Uterus (tissue), 4 donors: ENCODE measurements around the gene CREB5. TPM values are rescaled to one million over a fixed set of nuclear protein-coding genes. Genes with fewer than 3 reads are reported as not detected.

Source experiments
- DNase-seq, 2 donors: peaks; one replicate each; pipeline ENCODE4 v3.0.0-alpha.2; 2019 to 2020
- H3K27ac ChIP-seq, 2 donors: fragments of 200-600 bp; sonication (generic); 1 replicate in 1 of 2; 2 replicates in 1 of 2; pipeline ENCODE4 v1.5.1; 2016 to 2018
- H3K27me3 ChIP-seq, 2 donors: fragments of 200-600 bp; sonication (generic); one replicate each; pipeline ENCODE4 v1.5.1; 2018 to 2019; ENCODE audit warnings: control low read depth in 1 of 2
- H3K36me3 ChIP-seq, 2 donors: fragments of 200-600 bp; sonication (generic); one replicate each; pipeline ENCODE4 v1.5.1; 2019; ENCODE audit warnings: control low read depth in 1 of 2
- H3K4me1 ChIP-seq, 2 donors: fragments of 200-600 bp; sonication (generic); one replicate each; pipeline ENCODE4 v1.5.1; 2018 to 2019; ENCODE audit warnings: control low read depth in 1 of 2
- H3K4me3 ChIP-seq, 2 donors: fragments of 200-600 bp; sonication (generic); 1 replicate in 1 of 2; 2 replicates in 1 of 2; pipeline ENCODE4 v1.5.1; 2018 to 2019; ENCODE audit warnings: mild to moderate bottlenecking in 1 of 2
- H3K9me3 ChIP-seq, 2 donors: fragments of 200-600 bp; sonication (generic); one replicate each; pipeline ENCODE4 v1.5.1; 2019; ENCODE audit warnings: control low read depth in 1 of 2
- CTCF ChIP-seq, 4 experiments: fragments of 200-600 bp in 2 of 4; fragments of 450-650 bp in 2 of 4; sonication (generic) in 2 of 4; IDR thresholded peaks; one replicate each; pipeline ENCODE4 v1.5.1; 2016 to 2019; ENCODE audit warnings: antibody characterized with exemption in 4 of 4, mild to moderate bottlenecking in 2 of 4, moderate library complexity in 1 of 4
- POLR2A ChIP-seq, 2 donors: fragments of 450-650 bp; IDR thresholded peaks; one replicate each; pipeline ENCODE4 v1.6.1; 2016; ENCODE audit warnings: antibody characterized with exemption in 2 of 2, mild to moderate bottlenecking in 1 of 2, moderate library complexity in 1 of 2
- intact Hi-C: fragments of 100-400 bp; cut with DNase I; formaldehyde crosslinking; loops from one replicate; pipeline ENCODE4 v1.15.1; 2023; ENCODE audit warnings: low total_unique reads
- total RNA-seq, 4 donors: library from RNA; depleted of rRNA in 3 of 4; stranded (reverse); fragments of >200 nt in 3 of 4; gene quantifications; one replicate each; pipeline versions ENCODE4 v1.1.0 to v1.2.4, GENCODE V29; 2014 to 2023
- donor health status: DM: yes; HTN: yes; CAD: no.

The CREB5 gene
- total RNA-seq, 4 donors from 2014 or later, result 7.1 to 40.2 (median 23.9) TPM

DNA sequence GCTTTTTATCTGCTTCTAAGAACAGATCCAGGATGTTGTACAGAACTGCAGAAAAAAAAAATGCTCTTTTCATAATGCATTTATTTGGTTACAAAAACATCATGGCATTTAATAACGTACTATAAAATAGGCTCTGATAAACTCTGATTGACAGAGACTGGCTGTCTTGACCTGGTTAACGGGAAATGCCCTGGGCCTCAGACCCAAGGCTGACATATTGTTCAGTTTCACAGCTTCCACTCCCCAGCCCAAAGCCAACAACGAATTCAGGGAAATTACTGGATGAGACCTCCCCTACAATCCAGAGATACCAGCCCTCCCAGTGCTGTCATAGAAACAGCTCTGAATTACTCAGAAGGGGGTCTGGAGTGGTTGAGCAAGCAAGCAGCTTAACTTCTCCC, 260.1 kb downstream of the CREB5 start:
- TF ChIP-seq POLR2A (IDR thresholded peaks at IDR 0.05) (no peak), CTCF (IDR thresholded peaks at IDR 0.05) (no peak)
- no peak for DNase-seq

GRCh38 chr7:28674359-28674782, 262.1 kb downstream of the CREB5 start:
- H3K4me1 ChIP-seq, result no peaks in the 10 kb centered on the region
- TF ChIP-seq CTCF (IDR thresholded peaks at IDR 0.05), result no peak
- no peak for TF ChIP-seq POLR2A (IDR thresholded peaks at IDR 0.05)
- H3K27ac ChIP-seq, result no peak overlapping the region
- DNase-seq, result no peak
- H3K27me3 ChIP-seq, result no peaks in the 10 kb centered on the region
- no peak overlapping the region for H3K4me3 ChIP-seq
- H3K9me3 ChIP-seq, result no peaks in the 10 kb centered on the region
- no peaks in the 10 kb centered on the region for H3K36me3 ChIP-seq
- intact Hi-C loops, result no loop called here

More for the DNA sequence above, 260.1 kb downstream of the CREB5 start:
- H3K4me3 ChIP-seq, result no peak overlapping the region
- H3K4me1 ChIP-seq, result no peaks in the 10 kb centered on the region
- H3K9me3 ChIP-seq, result no peaks in the 10 kb centered on the region
- H3K27ac ChIP-seq, result no peak overlapping the region
- no peaks in the 10 kb centered on the region for H3K27me3 ChIP-seq
- intact Hi-C loops, result no loop called here
- no peaks in the 10 kb centered on the region for H3K36me3 ChIP-seq

DNA sequence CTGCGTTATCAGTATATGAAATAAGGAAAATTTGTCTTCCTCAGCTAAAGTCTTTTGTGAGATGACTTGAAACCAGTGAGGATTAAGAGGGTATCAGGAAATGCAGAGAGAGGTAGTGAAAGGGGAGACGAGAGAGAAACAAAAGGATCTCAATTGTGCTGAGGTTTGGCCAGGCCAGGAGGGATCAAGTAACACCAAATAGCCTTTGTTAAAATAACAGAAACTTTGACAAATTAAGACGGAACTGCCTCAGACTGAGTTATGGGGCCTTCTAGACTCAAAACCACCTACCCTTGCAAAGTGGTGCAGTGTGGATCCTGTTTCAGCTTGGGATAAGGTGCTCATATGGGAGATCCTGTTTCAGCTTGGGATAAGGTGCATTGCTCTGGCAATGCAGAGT, 263.1 kb downstream of the CREB5 start:
- no peaks in the 10 kb centered on the region for H3K36me3 ChIP-seq
- DNase-seq, result no peak
- no peak overlapping the region for H3K27ac ChIP-seq
- TF ChIP-seq CTCF (IDR thresholded peaks at IDR 0.05) (no peak), POLR2A (IDR thresholded peaks at IDR 0.05) (no peak)
- H3K27me3 ChIP-seq, result no peaks in the 10 kb centered on the region
- no peaks in the 10 kb centered on the region for H3K4me1 ChIP-seq
- no peaks in the 10 kb centered on the region for H3K9me3 ChIP-seq
- H3K4me3 ChIP-seq, result no peak overlapping the region
- intact Hi-C loops, result no loop called here

- H3K27ac ChIP-seq, result no peak overlapping the region
- no peak overlapping the region for H3K4me3 ChIP-seq
- DNase-seq, result no peak
- TF ChIP-seq CTCF (IDR thresholded peaks at IDR 0.05) (no peak), POLR2A (IDR thresholded peaks at IDR 0.05) (no peak)
- intact Hi-C loops, result no loop called here
- H3K36me3 ChIP-seq, result no peaks in the 10 kb centered on the region
- no peaks in the 10 kb centered on the region for H3K27me3 ChIP-seq
- H3K4me1 ChIP-seq, result no peaks in the 10 kb centered on the region
- H3K9me3 ChIP-seq, result no peaks in the 10 kb centered on the region
These were observed 265.4 kb downstream of the CREB5 start for GRCh38 chr7:28677668-28678067.

DNA sequence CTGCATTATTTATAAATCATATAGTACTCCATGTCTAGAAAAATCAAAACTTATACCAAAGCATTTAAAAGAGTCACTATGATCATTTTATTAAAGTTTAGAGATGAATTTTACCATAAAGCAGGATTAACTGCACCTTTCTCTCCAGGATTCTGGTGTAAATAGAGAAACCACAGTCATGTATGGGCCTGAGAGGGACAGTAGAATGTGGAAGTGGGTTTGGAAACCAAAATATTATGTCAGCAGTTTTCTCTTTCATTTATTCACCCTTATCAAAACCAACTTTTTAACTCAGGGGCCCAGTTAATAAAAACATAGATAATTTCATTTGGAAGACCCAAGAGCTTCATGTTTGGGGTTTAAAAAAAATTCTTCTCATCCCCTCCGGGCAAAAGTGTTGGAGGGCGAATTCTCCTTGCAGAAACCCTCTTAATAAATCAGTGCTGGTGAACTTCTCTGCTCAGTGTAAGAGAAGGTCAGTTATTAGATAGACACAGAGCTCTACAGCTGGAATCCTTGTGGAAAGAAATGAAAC, 266.2 kb downstream of the CREB5 start:
- Histone ChIP-seq H3K4me1 (no peaks in the 10 kb centered on the region), H3K36me3 (no peaks in the 10 kb centered on the region), H3K27ac (no peak overlapping the region), H3K4me3 (no peak overlapping the region), H3K27me3 (no peaks in the 10 kb centered on the region), H3K9me3 (no peaks in the 10 kb centered on the region)
- DNase-seq, result no peak
- no peak for TF ChIP-seq POLR2A (IDR thresholded peaks at IDR 0.05)
- TF ChIP-seq CTCF (IDR thresholded peaks at IDR 0.05), result no peak
- intact Hi-C loops, result no loop called here
